ENCODE data around the gene RPGR.
A peak's percentile ranks its signal among the peaks of the same experiment; 100 is the strongest.

Gene RPGR

GRCh38 chrX:38327007-38327774 is at the start of gene RPGR:
Gene RPGR (minus strand): TSS chrX:38327509. CDS start chrX:38327367, 142 bp downstream.
- DNase-seq, result peak; percentile 91

GRCh38 chrX:38376747-38377146 is 49.4 kb upstream of the RPGR start:
- DNase-seq, result no peak

- no peak for DNase-seq
Measured at GRCh38 chrX:38375891-38376290, 48.6 kb upstream of the RPGR start.

- no peak for DNase-seq
Measured at GRCh38 chrX:38374431-38374830, 47.1 kb upstream of the RPGR start.

GRCh38 chrX:38371641-38372040 is 44.3 kb upstream of the RPGR start:
- DNase-seq, result no peak

- DNase-seq, result no peak
Measured at GRCh38 chrX:38368774-38369173, 41.5 kb upstream of the RPGR start.

GRCh38 chrX:38365954-38366353 is 38.6 kb upstream of the RPGR start:
- DNase-seq, result no peak

- no peak for DNase-seq
Measured at GRCh38 chrX:38363046-38363445, 35.7 kb upstream of the RPGR start.

GRCh38 chrX:38357747-38358673 is 30.7 kb upstream of the RPGR start:
- DNase-seq, result no peak

GRCh38 chrX:38356401-38356800 is 29.1 kb upstream of the RPGR start:
- no peak for DNase-seq

GRCh38 chrX:38352362-38352761 is 25.1 kb upstream of the RPGR start, which contains the start of gene OTC:
Gene OTC (plus strand): TSS chrX:38352604. CDS start chrX:38352697, 93 bp downstream.
- DNase-seq, result no peak

- no peak for DNase-seq
Measured at GRCh38 chrX:38351346-38351745, 24.0 kb upstream of the RPGR start.

GRCh38 chrX:38347136-38347535 is 19.8 kb upstream of the RPGR start:
- no peak for DNase-seq

- DNase-seq, result no peak
Measured at GRCh38 chrX:38346150-38346549, 18.8 kb upstream of the RPGR start.

GRCh38 chrX:38342853-38343778 is 15.8 kb upstream of the RPGR start:
- DNase-seq, result no peak

- DNase-seq, result no peak
Measured at GRCh38 chrX:38341442-38341841, 14.1 kb upstream of the RPGR start.

GRCh38 chrX:38336538-38337240 is 9.4 kb upstream of the RPGR start:
- no peak for DNase-seq

GRCh38 chrX:38335382-38335781 is 8.1 kb upstream of the RPGR start:
- DNase-seq, result no peak

- DNase-seq, result no peak
Measured at GRCh38 chrX:38332505-38332904, 5.2 kb upstream of the RPGR start.

- DNase-seq, result no peak
Measured at GRCh38 chrX:38327775-38328081, 419 bp upstream of the RPGR start.

- DNase-seq, result no peak
Measured at GRCh38 chrX:38326086-38326485, 1.2 kb downstream of the RPGR start.

- no peak for DNase-seq
Measured at GRCh38 chrX:38320819-38321218, 6.5 kb downstream of the RPGR start.
